ENCODE results near the gene DOCK6. TPM values are rescaled to one million over a fixed set of nuclear protein-coding genes. Genes with fewer than 3 reads are reported as not detected.

The DOCK6 gene
- total and polyA plus RNA-seq, 12 donors, result 27.6 to 73.3 (median 40.2) TPM

DNA sequence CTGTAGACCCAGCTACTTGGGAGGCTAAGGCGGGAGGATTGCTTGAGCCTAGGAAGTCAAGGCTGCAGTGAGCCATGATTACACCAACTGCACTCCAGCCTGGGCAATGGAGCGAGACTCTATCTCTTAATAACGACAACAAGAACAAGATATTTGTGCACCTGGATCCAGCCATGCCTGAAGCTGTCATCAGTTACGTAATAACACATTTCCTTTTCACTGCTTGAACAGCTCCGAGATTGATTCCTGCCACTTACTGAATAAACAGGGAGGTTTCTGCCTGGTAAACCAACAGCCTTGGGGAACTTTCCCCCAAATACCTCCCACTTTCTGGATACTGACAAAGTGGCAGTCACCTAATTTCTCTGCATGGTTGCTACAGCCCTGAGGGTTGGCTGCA, 70.4 kb downstream of the DOCK6 start:
- no peak for DNase-seq
- Histone ChIP-seq H3K36me3 (peaks cover 7 to 84% (median 40%) of the 10 kb centered on the region in 9 donors), H3K9me3 (no peaks in the 10 kb centered on the region), H3K27me3 (peaks cover 0 to 7% (median 0%) of the 10 kb centered on the region in 7 donors), H3K27ac (peak overlapping the region in 9 of 10 donors; percentile 28 to 97 (median 75)), H3K4me1 (peaks cover 31 to 98% (median 91%) of the 10 kb centered on the region in 9 donors), H3K4me3 (peak overlapping the region in 4 of 10 donors; percentile 3 to 7 (median 6))
- ATAC-seq, result no peak
- WGBS, 2 donors, result 64 to 72% methylated on average over 5 of the region's 5 CpGs
- no peak for TF ChIP-seq CTCF (IDR thresholded peaks at IDR 0.05)
- intact Hi-C loops (cut with DNase I), result loop anchor here in 3 of 10 donors (2.0 to 5.0 kb wide), 3 partner anchors 27 to 49 kb away; partner anchors contain the start of gene SPC24 (in 1 of the 3)

DNA sequence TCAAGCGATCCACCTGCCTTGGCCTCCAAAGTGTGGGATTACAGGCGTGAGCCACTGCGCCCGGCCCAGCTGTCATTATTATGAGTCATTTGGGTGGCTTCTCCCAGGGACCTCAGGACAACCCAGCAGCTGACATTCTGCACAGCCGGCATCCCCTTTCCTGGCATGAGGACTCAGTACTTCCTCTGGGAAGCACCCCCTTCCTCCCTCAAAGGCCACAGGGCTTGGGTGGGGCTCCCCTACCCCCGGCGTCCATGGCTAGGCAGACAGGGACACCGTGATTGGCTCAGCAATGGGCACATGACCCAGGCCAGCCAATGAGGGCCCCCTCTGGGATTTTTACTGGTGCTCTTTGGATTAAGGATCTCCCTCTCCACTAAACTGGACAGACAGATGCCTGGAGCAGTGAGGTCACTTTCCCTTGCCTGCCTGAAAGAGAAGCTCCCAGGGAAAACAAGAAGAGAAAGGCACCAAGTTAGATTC, 71.0 kb downstream of the DOCK6 start:
- WGBS, 2 donors, result 32 to 35% methylated on average over 8 of the region's 8 CpGs
- peak overlapping the region; percentile 9 to 97 (median 74) for H3K27ac ChIP-seq
- H3K4me3 ChIP-seq, result peak overlapping the region in 2 of 10 donors; percentile 3 to 7
- H3K27me3 ChIP-seq, result peaks cover 0 to under 1% (median 0%) of the 10 kb centered on the region in 7 donors
- peaks cover 31 to 93% (median 85%) of the 10 kb centered on the region in 9 donors for H3K4me1 ChIP-seq
- intact Hi-C loops (cut with DNase I), result loop anchor here in 3 of 10 donors (2.0 to 5.0 kb wide), 3 partner anchors 27 to 49 kb away; partner anchors contain the start of gene SPC24 (in 1 of the 3)
- no peak for TF ChIP-seq CTCF (IDR thresholded peaks at IDR 0.05)
- peak; percentile 72 to 85 for DNase-seq
- peak; percentile 66 to 91 (median 76) for ATAC-seq
- peaks cover 7 to 90% (median 46%) of the 10 kb centered on the region in 9 donors for H3K36me3 ChIP-seq
- no peaks in the 10 kb centered on the region for H3K9me3 ChIP-seq

GRCh38 chr19:11190501-11190900, 71.8 kb downstream of the DOCK6 start:
- ATAC-seq (no peak), DNase-seq (no peak)
- TF ChIP-seq CTCF (IDR thresholded peaks at IDR 0.05), result no peak
- H3K27me3 ChIP-seq, result no peaks in the 10 kb centered on the region
- H3K27ac ChIP-seq, result peak overlapping the region; percentile 53 to 97 (median 74)
- no peaks in the 10 kb centered on the region for H3K9me3 ChIP-seq
- H3K4me1 ChIP-seq, result peaks cover 31 to 89% (median 77%) of the 10 kb centered on the region in 9 donors
- peak overlapping the region in 1 of 10 donors; percentile 1 for H3K4me3 ChIP-seq
- intact Hi-C loops (cut with DNase I), result loop anchor here in 3 of 10 donors (2.0 to 5.0 kb wide), 3 partner anchors 26 to 48 kb away; partner anchors contain the start of gene SPC24 (in 1 of the 3)
- 75 to 78% methylated on average over 8 of the region's 8 CpGs for WGBS, 2 donors
- peaks cover 7 to 99% (median 53%) of the 10 kb centered on the region in 9 donors for H3K36me3 ChIP-seq

GRCh38 chr19:11187441-11187840, 74.9 kb downstream of the DOCK6 start:
- intact Hi-C loops (cut with DNase I), result no loop called here
- Histone ChIP-seq H3K4me1 (peaks cover 15 to 79% (median 59%) of the 10 kb centered on the region in 9 donors), H3K27me3 (no peaks in the 10 kb centered on the region), H3K27ac (peak overlapping the region in 4 of 10 donors; percentile 6 to 97 (median 36)), H3K9me3 (peaks cover 0 to 5% (median 0%) of the 10 kb centered on the region in 11 donors), H3K36me3 (peaks cover 0 to 99% (median 50%) of the 10 kb centered on the region in 9 donors), H3K4me3 (no peak overlapping the region)
- no peak for ATAC-seq
- DNase-seq, result no peak
- no peak for TF ChIP-seq CTCF (IDR thresholded peaks at IDR 0.05)
- 94% methylated on average over 9 of the region's 9 CpGs for WGBS, 2 donors
